Mucosa of descending colon (tissue), 3 donors: ENCODE data around the gene ABCB8. TPM values are rescaled to one million over a fixed set of nuclear protein-coding genes. Genes with fewer than 3 reads are reported as not detected.

Experiments used
- ATAC-seq: fragments of 200-7000 bp; cut with Tn5 transposase; one replicate; pipeline ENCODE4 v1.9.1; 2020; ENCODE audit warnings: mild to moderate bottlenecking, moderate library complexity
- DNase-seq, 3 donors: peaks; one replicate each; pipeline ENCODE4 v3.0.0-alpha.2; 2020
- H3K36me3 ChIP-seq: fragments of 200-600 bp; one replicate; pipeline ENCODE4 v1.8.0; 2021; ENCODE audit warnings: low read depth, mild to moderate bottlenecking
- H3K4me1 ChIP-seq: fragments of 200-600 bp; one replicate; pipeline ENCODE4 v1.8.0; 2021; ENCODE audit warnings: low read depth, mild to moderate bottlenecking
- H3K4me3 ChIP-seq: fragments of 200-600 bp; one replicate; pipeline ENCODE4 v1.8.0; 2021; ENCODE audit warnings: mild to moderate bottlenecking
- H3K9me3 ChIP-seq: fragments of 200-600 bp; one replicate; pipeline ENCODE4 v1.8.0; 2021; ENCODE audit warnings: mild to moderate bottlenecking
- CTCF ChIP-seq: fragments of 200-600 bp; IDR thresholded peaks from one replicate; pipeline ENCODE4 v1.8.0; 2022; ENCODE audit warnings: antibody characterized with exemption, mild to moderate bottlenecking
- intact Hi-C, 2 donors: fragments of 100-400 bp; cut with DNase I in 1 of 2; cut with micrococcal nuclease in 1 of 2; formaldehyde crosslinking; loops; one replicate each; pipeline versions ENCODE4 v1.11.0 to v1.11.1; 2022; cut with DNase I, micrococcal nuclease
- total RNA-seq, 3 donors: library from RNA; stranded (reverse); fragmentation: NEBNext Ultra II Directional in 2 of 3; extraction: Animal tissue kit (Norgen Biotek cat#: 25700) in 2 of 3; gene quantifications; one replicate each; pipeline versions ENCODE4 v1.2.1 to v1.2.4, GENCODE V29; 2021 to 2023
- donor health status: DM: no; HTN: no; CAD: no; lungs with moderate emphysema.
- donor health status: DM: no; HTN: no; CAD: no.
- donor health status: DM: no; HTN: yes; CAD: no.

The ABCB8 gene
- total RNA-seq, 3 donors from 2014 or later: 40.1 to 44.9 (median 41.8) TPM

- intact Hi-C loops: no loop called here
- DNase-seq (peak in 1 of 3 donors; percentile 38), ATAC-seq (no peak)
- H3K4me1 ChIP-seq: peaks cover 28% of the 10 kb centered on the region
- H3K9me3 ChIP-seq: no peaks in the 10 kb centered on the region
- no peaks in the 10 kb centered on the region for H3K36me3 ChIP-seq
- H3K4me3 ChIP-seq: no peak overlapping the region
- TF ChIP-seq CTCF: no peak
Observed at GRCh38 chr7:151078233-151079040, 50.2 kb downstream of the ABCB8 start.

GRCh38 chr7:151079199-151079910 is 51.1 kb downstream of the ABCB8 start:
- no peak for TF ChIP-seq CTCF
- no peak overlapping the region for H3K4me3 ChIP-seq
- ATAC-seq: no peak
- peak in 2 of 3 donors; percentile 41 to 63 for DNase-seq
- H3K4me1 ChIP-seq: peaks cover 28% of the 10 kb centered on the region
- no peaks in the 10 kb centered on the region for H3K36me3 ChIP-seq
- no peaks in the 10 kb centered on the region for H3K9me3 ChIP-seq
- intact Hi-C loops: no loop called here

- peaks cover 28% of the 10 kb centered on the region for H3K4me1 ChIP-seq
- no peaks in the 10 kb centered on the region for H3K36me3 ChIP-seq
- intact Hi-C loops: no loop called here
- DNase-seq (peak in 1 of 3 donors; percentile 47), ATAC-seq (peak; percentile 18)
- H3K4me3 ChIP-seq: peak overlapping the region; percentile 90
- no peaks in the 10 kb centered on the region for H3K9me3 ChIP-seq
- TF ChIP-seq CTCF: no peak
Observed at GRCh38 chr7:151080067-151080521, 51.8 kb downstream of the ABCB8 start.

- ATAC-seq: peak; percentile 85
- H3K4me3 ChIP-seq: peak within 1 kb of the TSS; percentile 90
- intact Hi-C loops: no loop called here
- H3K9me3 ChIP-seq: no peaks in the 10 kb centered on the region
- no peaks in the 10 kb centered on the region for H3K36me3 ChIP-seq
- peaks cover 32% of the 10 kb centered on the region for H3K4me1 ChIP-seq
- DNase-seq: peak; percentile 92 to 95 (median 93)
- TF ChIP-seq CTCF: no peak
Observed at GRCh38 chr7:151080522-151081169, 52.4 kb downstream of the ABCB8 start, which contains the start of gene FASTK. TSS of gene FASTK (minus strand) at chr7:151080809. CDS start at chr7:151080766, 43 bp downstream.

- intact Hi-C loops: no loop called here
- DNase-seq (peak; percentile 45 to 80 (median 76)), ATAC-seq (peak; percentile 56)
- H3K36me3 ChIP-seq: no peaks in the 10 kb centered on the region
- H3K4me3 ChIP-seq: peak overlapping the region; percentile 90
- no peaks in the 10 kb centered on the region for H3K9me3 ChIP-seq
- no peak for TF ChIP-seq CTCF
- H3K4me1 ChIP-seq: peaks cover 32% of the 10 kb centered on the region
Observed at GRCh38 chr7:151081170-151082101, 53.2 kb downstream of the ABCB8 start.
